Stimulated activated CD4-positive, alpha-beta T cell treated with anti-CD3 and anti-CD28 coated beads, Interleukin-1b, Interleukin-23, amount 100 ng/mL, for 4 hours (primary cell): ENCODE measurements around the gene CFL2.
"Not testable (repeated sequence)": the region's sequence is repeated elsewhere in the genome, so short reads cannot be mapped to it uniquely, and the experiment has no call there.

Experiments used
- DNase-seq, 2 donors: peaks; one replicate each; pipeline ENCODE4 v3.0.0-alpha.2; 2020; ENCODE audit warnings: low read depth in 2 of 2

Gene CFL2

GRCh38 chr14:34714320-34715126 is at the start of gene CFL2:
Gene CFL2 (minus strand): TSS chr14:34714593. CDS start chr14:34714540, 53 bp downstream.
- peak; percentile 40 to 66 for DNase-seq

GRCh38 chr14:34755215-34755614 is 40.8 kb upstream of the CFL2 start:
- DNase-seq: no peak

GRCh38 chr14:34754687-34755086 is 40.3 kb upstream of the CFL2 start:
- DNase-seq: no peak

- no peak for DNase-seq
Measured at GRCh38 chr14:34750670-34751069, 36.3 kb upstream of the CFL2 start.

GRCh38 chr14:34750233-34750632 is 35.8 kb upstream of the CFL2 start:
- DNase-seq: no peak

GRCh38 chr14:34749408-34749807 is 35.0 kb upstream of the CFL2 start:
- DNase-seq: no peak

- no peak for DNase-seq
Measured at GRCh38 chr14:34742270-34743115, 28.1 kb upstream of the CFL2 start.

GRCh38 chr14:34741840-34742239 is 27.4 kb upstream of the CFL2 start:
- no peak for DNase-seq

GRCh38 chr14:34740139-34740538 is 25.7 kb upstream of the CFL2 start:
- not testable (repeated sequence) for DNase-seq

GRCh38 chr14:34737079-34737478 is 22.7 kb upstream of the CFL2 start:
- DNase-seq: not testable (repeated sequence)

- DNase-seq: no peak
Measured at GRCh38 chr14:34733245-34733644, 18.9 kb upstream of the CFL2 start.

- no peak for DNase-seq
Measured at GRCh38 chr14:34732802-34733201, 18.4 kb upstream of the CFL2 start.

- DNase-seq: no peak
Measured at GRCh38 chr14:34723867-34724266, 9.5 kb upstream of the CFL2 start.

GRCh38 chr14:34722723-34723545 is 8.5 kb upstream of the CFL2 start:
- peak; percentile 5 to 24 for DNase-seq

GRCh38 chr14:34721129-34721528 is 6.7 kb upstream of the CFL2 start:
- DNase-seq: no peak

- no peak for DNase-seq
Measured at GRCh38 chr14:34718750-34719304, 4.4 kb upstream of the CFL2 start.

- no peak for DNase-seq
Measured at GRCh38 chr14:34715127-34715863, 902 bp upstream of the CFL2 start.

GRCh38 chr14:34713681-34714319 is 593 bp downstream of the CFL2 start:
- peak; percentile 28 to 40 for DNase-seq

- DNase-seq: no peak
Measured at GRCh38 chr14:34713122-34713680, 1.2 kb downstream of the CFL2 start.
